GM19397 (cell line): ENCODE measurements around the gene MPZL3.

Experiments used
- ATAC-seq: cut with Tn5 transposase; IDR thresholded peaks from one replicate; pipeline ENCODE4 v1.9.1; 2021; ENCODE audit warnings: mild to moderate bottlenecking, moderate library complexity; ENCODE audit not compliant: unreplicated experiment

MPZL3 gene

GRCh38 chr11:118233377-118233776, 18.8 kb downstream of the MPZL3 start:
- ATAC-seq: no peak

GRCh38 chr11:118232659-118233058, 19.5 kb downstream of the MPZL3 start:
- no peak for ATAC-seq

GRCh38 chr11:118231461-118231860, 20.7 kb downstream of the MPZL3 start:
- no peak for ATAC-seq

GRCh38 chr11:118230088-118230487, 22.1 kb downstream of the MPZL3 start:
- no peak for ATAC-seq

GRCh38 chr11:118229274-118229847, 22.8 kb downstream of the MPZL3 start:
- no peak for ATAC-seq

GRCh38 chr11:118227865-118228785, 24.0 kb downstream of the MPZL3 start:
- peak; percentile 69 for ATAC-seq

- no peak for ATAC-seq
Observed at GRCh38 chr11:118226781-118227180, 25.4 kb downstream of the MPZL3 start.

GRCh38 chr11:118226296-118226695, 25.9 kb downstream of the MPZL3 start:
- no peak for ATAC-seq

- no peak for ATAC-seq
Observed at GRCh38 chr11:118224511-118225188, 27.5 kb downstream of the MPZL3 start, which contains the start of gene JAML. TSS of gene JAML (minus strand) at chr11:118225011. CDS start at chr11:118214866, 10,145 bp downstream.

GRCh38 chr11:118223992-118224391, 28.2 kb downstream of the MPZL3 start:
- no peak for ATAC-seq

- no peak for ATAC-seq
Observed at GRCh38 chr11:118223570-118223969, 28.6 kb downstream of the MPZL3 start.

- ATAC-seq: no peak
Observed at GRCh38 chr11:118222437-118222836, 29.7 kb downstream of the MPZL3 start.

- no peak for ATAC-seq
Observed at GRCh38 chr11:118221419-118221818, 30.7 kb downstream of the MPZL3 start.

GRCh38 chr11:118219732-118220131, 32.4 kb downstream of the MPZL3 start:
- no peak for ATAC-seq

GRCh38 chr11:118219244-118219643, 32.9 kb downstream of the MPZL3 start:
- no peak for ATAC-seq

- ATAC-seq: no peak
Observed at GRCh38 chr11:118217575-118217974, 34.6 kb downstream of the MPZL3 start.

- ATAC-seq: no peak
Observed at GRCh38 chr11:118216621-118217481, 35.3 kb downstream of the MPZL3 start.

GRCh38 chr11:118215765-118216164, 36.4 kb downstream of the MPZL3 start:
- ATAC-seq: no peak

GRCh38 chr11:118215262-118215661, 36.9 kb downstream of the MPZL3 start:
- no peak for ATAC-seq

- no peak for ATAC-seq
Observed at GRCh38 chr11:118214210-118214914, 37.8 kb downstream of the MPZL3 start.
